A549 (cell line): ENCODE data around the gene VGLL3. TPM values are rescaled to one million over a fixed set of nuclear protein-coding genes. Genes with fewer than 3 reads are reported as not detected.

Experiments used
- ATAC-seq, 2 experiments: fragments of 200-7000 bp in 1 of 2; fragments of >200 bp in 1 of 2; cut with Nextera tagmentation in 1 of 2; cut with Tn5 transposase in 1 of 2; 3 replicates each; pipeline versions ENCODE4 v1.8.0 to v1.9.1; 2018 to 2020; ENCODE audit warnings: mild to moderate bottlenecking in 1 of 2, moderate library complexity in 1 of 2
- CTCF ChIA-PET: fragments of 300-600 bp; sonication (Branson Sonifier 250); formaldehyde crosslinking; extraction: SDS; loops from one replicate; lab custom pipeline; 2021; ENCODE audit warnings: antibody characterized with exemption, inconsistent platforms; lab: Yijun Ruan, JAX
- POLR2A ChIA-PET: fragments of 350-600 bp; formaldehyde crosslinking; extraction: SDS; loops from one replicate; lab custom pipeline; 2021; ENCODE audit warnings: antibody characterized with exemption, inconsistent platforms; lab: Yijun Ruan, JAX
- DNase-seq, 2 experiments: peaks; one replicate each; pipeline versions ENCODE4 v3.0.0 to v3.0.0-alpha.2; 2011 to 2016; ENCODE audit warnings: low read depth in 1 of 2, low spot score in 1 of 2
- FAIRE-seq: peaks from 2 replicates; lab custom pipeline; 2011; peaks lifted over from hg19 to GRCh38; lab: Jason Lieb, UNC
- H3K27ac ChIP-seq, 2 experiments: fragments of >200 bp; sonication (Bioruptor Twin); formaldehyde crosslinking; 3 replicates each; pipeline ENCODE4 v1.5.1; 2016 to 2017
- H3K4me1 ChIP-seq: fragments of >200 bp; sonication (Bioruptor Twin); formaldehyde crosslinking; 3 replicates; pipeline ENCODE4 v1.6.1; 2016
- H3K4me2 ChIP-seq: fragments of >200 bp; sonication (Bioruptor Twin); formaldehyde crosslinking; 3 replicates; pipeline ENCODE4 v1.6.1; 2016
- H3K4me3 ChIP-seq: fragments of >200 bp; sonication (Bioruptor Twin); formaldehyde crosslinking; 3 replicates; pipeline ENCODE4 v1.5.1; 2016
- H3K9me3 ChIP-seq: fragments of >200 bp; sonication (Bioruptor Twin); formaldehyde crosslinking; 3 replicates; pipeline ENCODE4 v1.6.1; 2016
- ATOH8 ChIP-seq: fragments of 250-450 bp; sonication (Bioruptor Pico); IDR thresholded peaks from 2 replicates; pipeline ENCODE4 v1.5.0; 2020; ENCODE audit warnings: low read depth, mild to moderate bottlenecking, moderate library complexity
- BCL3 ChIP-seq: fragments of >200 bp; sonication (Bioruptor Twin); formaldehyde crosslinking; IDR thresholded peaks from 3 replicates; pipeline ENCODE4 v1.6.1; 2016
- BHLHE40 ChIP-seq: IDR thresholded peaks from 2 replicates; pipeline ENCODE4 v1.6.1; 2012; ENCODE audit warnings: low read depth, low read length, inconsistent platforms
- CBX2 ChIP-seq: fragments of 200-600 bp; sonication (generic); IDR thresholded peaks from 2 replicates; pipeline ENCODE4 v1.6.1; 2016; ENCODE audit warnings: low read depth, mild to moderate bottlenecking, borderline replicate concordance
- CTCF ChIP-seq: fragments of >200 bp; sonication (Bioruptor Twin); formaldehyde crosslinking; IDR thresholded peaks from 3 replicates; pipeline ENCODE4 v1.5.1; 2016
- ELK1 ChIP-seq: fragments of 150-350 bp; IDR thresholded peaks from 2 replicates; pipeline ENCODE4 v1.6.1; 2014; ENCODE audit warnings: low read depth, mild to moderate bottlenecking, low read length
- FOSL2 ChIP-seq, 2 experiments: fragments of 450-650 bp in 1 of 2; fragments of >200 bp in 1 of 2; sonication (Bioruptor Twin) in 1 of 2; formaldehyde crosslinking; IDR thresholded peaks; 2 replicates each; pipeline versions ENCODE4 v1.5.0 to v1.6.1; 2016 to 2020; ENCODE audit warnings: mild to moderate bottlenecking in 1 of 2, moderate library complexity in 1 of 2
- FOXS1 ChIP-seq: fragments of 250-450 bp; sonication (Bioruptor Pico); IDR thresholded peaks from 2 replicates; pipeline ENCODE4 v1.5.0; 2020; ENCODE audit warnings: mild to moderate bottlenecking, moderate library complexity
- GATA3 ChIP-seq: IDR thresholded peaks from 2 replicates; pipeline ENCODE4 v1.6.1; 2012; ENCODE audit warnings: borderline replicate concordance
- HEYL ChIP-seq: fragments of 250-450 bp; sonication (Bioruptor Pico); IDR thresholded peaks from 2 replicates; pipeline ENCODE4 v1.8.0; 2021; ENCODE audit warnings: mild to moderate bottlenecking, moderate library complexity
- HOXA7 ChIP-seq: fragments of 250-450 bp; sonication (Bioruptor Pico); IDR thresholded peaks from 2 replicates; pipeline ENCODE4 v1.5.0; 2020; ENCODE audit warnings: mild to moderate bottlenecking, moderate library complexity
- KDM5A ChIP-seq: fragments of 200-600 bp; sonication (generic); IDR thresholded peaks from 2 replicates; pipeline ENCODE4 v1.6.1; 2016; ENCODE audit warnings: antibody characterized with exemption, mild to moderate bottlenecking
- MAX ChIP-seq: IDR thresholded peaks from 2 replicates; pipeline ENCODE4 v1.6.1; 2012
- MAZ ChIP-seq: fragments of 150-350 bp; IDR thresholded peaks from 2 replicates; pipeline ENCODE4 v1.6.1; 2014; ENCODE audit warnings: antibody characterized with exemption, low read depth, low read length, borderline replicate concordance
- NFE2L2 ChIP-seq: fragments of 150-350 bp; conservative IDR thresholded peaks from 2 replicates; pipeline ENCODE4 v1.6.1; 2014; ENCODE audit warnings: low read length
- NPAS2 ChIP-seq: fragments of 250-450 bp; sonication (Bioruptor Pico); IDR thresholded peaks from 2 replicates; pipeline ENCODE4 v1.8.0; 2022; ENCODE audit warnings: mild to moderate bottlenecking, moderate library complexity, borderline replicate concordance
- PBX3 ChIP-seq: IDR thresholded peaks from 2 replicates; pipeline ENCODE4 v1.6.1; 2012
- PHF8 ChIP-seq: fragments of 200-600 bp; sonication (generic); IDR thresholded peaks from 2 replicates; pipeline ENCODE4 v1.6.1; 2016; ENCODE audit warnings: low read depth, mild to moderate bottlenecking, antibody characterized with exemption, moderate library complexity, borderline replicate concordance
- RAD21 ChIP-seq, 2 experiments: fragments of >200 bp in 1 of 2; sonication (Bioruptor Twin) in 1 of 2; formaldehyde crosslinking in 1 of 2; IDR thresholded peaks in 1 of 2; conservative IDR thresholded peaks in 1 of 2; 2 replicates in 1 of 2; 3 replicates in 1 of 2; pipeline ENCODE4 v1.6.1; 2012 to 2018; ENCODE audit warnings: inconsistent platforms in 1 of 2
- RCOR1 ChIP-seq: fragments of 150-350 bp; IDR thresholded peaks from 2 replicates; pipeline ENCODE4 v1.6.1; 2014; ENCODE audit warnings: antibody characterized with exemption, low read length, low read depth
- RFX5 ChIP-seq: fragments of 450-650 bp; IDR thresholded peaks from 2 replicates; pipeline ENCODE4 v1.7.1; 2014; ENCODE audit warnings: antibody characterized with exemption, mild to moderate bottlenecking, moderate library complexity
- RNF2 ChIP-seq: fragments of 200-600 bp; sonication (generic); IDR thresholded peaks from 2 replicates; pipeline ENCODE4 v1.6.1; 2016; ENCODE audit warnings: low read depth, mild to moderate bottlenecking, antibody characterized with exemption, moderate library complexity, borderline replicate concordance
- SMC3 ChIP-seq: fragments of >200 bp; sonication (Bioruptor Twin); formaldehyde crosslinking; IDR thresholded peaks from 3 replicates; pipeline ENCODE4 v1.6.1; 2018; ENCODE audit warnings: inconsistent platforms
- TFCP2L1 ChIP-seq: fragments of 250-450 bp; sonication (Bioruptor Pico); IDR thresholded peaks from 2 replicates; pipeline ENCODE4 v1.5.0; 2021; ENCODE audit warnings: mild to moderate bottlenecking
- USF2 ChIP-seq: fragments of 450-650 bp; IDR thresholded peaks from 2 replicates; pipeline ENCODE4 v1.6.1; 2014; ENCODE audit warnings: antibody characterized with exemption
- ZNF302 ChIP-seq: fragments of 250-450 bp; sonication (Bioruptor Pico); IDR thresholded peaks from 2 replicates; pipeline ENCODE4 v1.9.0; 2021; ENCODE audit warnings: inconsistent platforms, mild to moderate bottlenecking, moderate library complexity
- WGBS: methylation state at CpG from one replicate; pipeline ENCODE4 v1.1.6; 2017; ENCODE audit errors: missing lambda C conversion rate; 5-methylcytosine and 5-hydroxymethylcytosine counted together
- polyA plus RNA-seq, 4 experiments: library from polyadenylated mRNA; depleted of rRNA in 3 of 4; stranded (reverse); fragments of >200 nt; fragmentation: RNase III in 1 of 4; extraction: RNeasy Plus Mini Kit Qiagen cat#74134 plus additional on column Dnase treatment in 1 of 4; gene quantifications; 2 replicates in 3 of 4; 3 replicates in 1 of 4; pipeline ENCODE4 v1.2.3, GENCODE V29; 2011 to 2017

Gene VGLL3
- polyA plus RNA-seq, 2 of the 4 experiments (the other 2 are of a cell fraction): 4.3 to 13.0 TPM

GRCh38 chr3:87009271-87009670, 18.3 kb upstream of the VGLL3 start:
- WGBS: 10% methylated on average over 2 of the region's 2 CpGs
- DNase-seq: no peak
- Histone ChIP-seq H3K9me3 (no peaks in the 10 kb centered on the region), H3K4me3 (no peak overlapping the region), H3K4me1 (no peaks in the 10 kb centered on the region), H3K27ac (no peak overlapping the region)
- no peak for ATAC-seq
- CTCF ChIA-PET: no interaction called here
- POLR2A ChIA-PET: no interaction called here
- FAIRE-seq: no peak
- no peak for TF ChIP-seq MAZ
- TF ChIP-seq ZNF302: no peak
- TF ChIP-seq RAD21 (conservative IDR thresholded peaks at IDR 0.05 in 1 of 2, IDR thresholded peaks at IDR 0.05 in 1 of 2): no peak
- TF ChIP-seq RNF2: no peak
- no peak for TF ChIP-seq NPAS2 (CRISPR knock-in tag)
- no peak for TF ChIP-seq TFCP2L1 (CRISPR knock-in tag)
- no peak for TF ChIP-seq HEYL (CRISPR knock-in tag)
- TF ChIP-seq, all 56 proteins: peak for 0
- no peak overlapping the region for H3K4me2 ChIP-seq

GRCh38 chr3:87006844-87007439, 16.0 kb upstream of the VGLL3 start:
- ATAC-seq: peak in 1 of 2 experiments; percentile 53; a peak in 1 of 6 replicates
- H3K4me3 ChIP-seq: no peak overlapping the region
- no peak overlapping the region for H3K27ac ChIP-seq
- POLR2A ChIA-PET: no interaction called here
- TF ChIP-seq NFE2L2: no peak
- no peak for TF ChIP-seq BCL3
- no peak for TF ChIP-seq MAZ
- no peak for TF ChIP-seq FOSL2 (IDR thresholded peaks at IDR 0.05)
- no peak for TF ChIP-seq FOSL2 (CRISPR knock-in tag; IDR thresholded peaks at IDR 0.05)
- TF ChIP-seq CTCF: peak; percentile 60
- TF ChIP-seq RCOR1: no peak
- TF ChIP-seq HOXA7: no peak
- no peak for TF ChIP-seq ATOH8 (CRISPR knock-in tag)
- TF ChIP-seq PHF8: no peak
- no peak for TF ChIP-seq CBX2
- no peak for TF ChIP-seq RFX5
- TF ChIP-seq PBX3: no peak
- peak; percentile 65 to 67 for TF ChIP-seq RAD21 (conservative IDR thresholded peaks at IDR 0.05 in 1 of 2, IDR thresholded peaks at IDR 0.05 in 1 of 2)
- peak; percentile 68 for TF ChIP-seq SMC3
- TF ChIP-seq RNF2: no peak
- TF ChIP-seq MAX: no peak
- no peak for TF ChIP-seq FOXS1 (CRISPR knock-in tag)
- TF ChIP-seq BHLHE40: no peak
- no peak for TF ChIP-seq GATA3
- TF ChIP-seq USF2: no peak
- no peak for TF ChIP-seq ELK1
- no peak for TF ChIP-seq KDM5A
- CTCF ChIA-PET: interaction anchor here (0.6 to 2.4 kb wide), 12 partner anchors 9 to 235 kb away, joined by 3 to 15 read pairs (median 4); partner anchors contain the start of gene VGLL3
- no peaks in the 10 kb centered on the region for H3K4me1 ChIP-seq
- DNase-seq: peak in 1 of 2 experiments; percentile 52
- FAIRE-seq: no peak
- no peak overlapping the region for H3K4me2 ChIP-seq
- no peaks in the 10 kb centered on the region for H3K9me3 ChIP-seq
- 50% methylated on average over 4 of the region's 4 CpGs for WGBS
